Skeletal muscle satellite cell (primary cell): ENCODE data around the gene FSCN2. TPM values are rescaled to one million over a fixed set of nuclear protein-coding genes. Genes with fewer than 3 reads are reported as not detected.

Source experiments
- H3K27me3 ChIP-seq: 2 replicates; pipeline ENCODE4 v1.7.0; 2013; ENCODE audit warnings: low read length; ENCODE audit not compliant: control insufficient read depth, insufficient read depth
- H3K36me3 ChIP-seq: 2 replicates; pipeline ENCODE4 v1.7.0; 2013; ENCODE audit warnings: mild to moderate bottlenecking, control low read depth, low read length; ENCODE audit not compliant: insufficient read depth
- H3K4me1 ChIP-seq: 2 replicates; pipeline ENCODE4 v1.7.0; 2013; ENCODE audit warnings: low read length; ENCODE audit not compliant: control insufficient read depth, insufficient read depth
- H3K4me2 ChIP-seq: 2 replicates; pipeline ENCODE4 v1.7.0; 2013; ENCODE audit warnings: mild to moderate bottlenecking, low read length
- H3K4me3 ChIP-seq: 2 replicates; pipeline ENCODE4 v1.7.0; 2013; ENCODE audit warnings: low read length
- H3K9ac ChIP-seq: 2 replicates; pipeline ENCODE4 v1.7.0; 2013; ENCODE audit warnings: mild to moderate bottlenecking, low read depth, low read length, moderate library complexity
- H3K9me3 ChIP-seq: replicated peaks from 2 replicates; pipeline ENCODE4 v1.7.0; 2013; ENCODE audit warnings: mild to moderate bottlenecking, control low read depth, low read length
- total RNA-seq: library from RNA; depleted of rRNA; stranded (reverse); fragments of >200 nt; gene quantifications from 2 replicates; pipeline ENCODE4 v1.2.3, GENCODE V29; 2012; rRNA removed

Gene FSCN2
- total RNA-seq, result 0.76 and 1.3 TPM in 2 replicates

- Histone ChIP-seq H3K27me3 (peaks cover 28% of the 10 kb centered on the region), H3K4me2 (peak within 1 kb of the TSS; percentile 44), H3K9ac (no peak within 1 kb of the TSS), H3K9me3 (no peaks in the 10 kb centered on the region), H3K4me1 (peaks cover 19% of the 10 kb centered on the region), H3K4me3 (no peak within 1 kb of the TSS), H3K36me3 (no peaks in the 10 kb centered on the region)
These were observed at the start of gene FSCN2 for GRCh38 chr17:81527591-81528383. Gene FSCN2 (plus strand): TSS chr17:81528377. CDS start chr17:81528532, 155 bp downstream.

- Histone ChIP-seq H3K36me3 (no peaks in the 10 kb centered on the region), H3K4me1 (peaks cover 33% of the 10 kb centered on the region), H3K9ac (no peak overlapping the region), H3K27me3 (no peaks in the 10 kb centered on the region), H3K4me3 (no peak overlapping the region), H3K9me3 (no peaks in the 10 kb centered on the region), H3K4me2 (no peak overlapping the region)
These were observed 48.8 kb upstream of the FSCN2 start for GRCh38 chr17:81479175-81480071.

GRCh38 chr17:81480140-81481072 lies 47.8 kb upstream of the FSCN2 start:
- H3K9ac ChIP-seq, result no peak overlapping the region
- H3K4me1 ChIP-seq, result peaks cover 38% of the 10 kb centered on the region
- H3K27me3 ChIP-seq, result no peaks in the 10 kb centered on the region
- no peak overlapping the region for H3K4me3 ChIP-seq
- H3K4me2 ChIP-seq, result no peak overlapping the region
- H3K36me3 ChIP-seq, result no peaks in the 10 kb centered on the region
- H3K9me3 ChIP-seq, result no peaks in the 10 kb centered on the region

GRCh38 chr17:81481073-81481799 lies 46.9 kb upstream of the FSCN2 start:
- H3K27me3 ChIP-seq, result no peaks in the 10 kb centered on the region
- H3K4me1 ChIP-seq, result peaks cover 38% of the 10 kb centered on the region
- no peaks in the 10 kb centered on the region for H3K36me3 ChIP-seq
- H3K9me3 ChIP-seq, result no peaks in the 10 kb centered on the region
- H3K9ac ChIP-seq, result no peak overlapping the region
- H3K4me2 ChIP-seq, result peak overlapping the region; percentile 82
- peak overlapping the region; percentile 63 for H3K4me3 ChIP-seq

GRCh38 chr17:81481815-81482505 lies 46.2 kb upstream of the FSCN2 start:
- Histone ChIP-seq H3K9me3 (no peaks in the 10 kb centered on the region), H3K27me3 (no peaks in the 10 kb centered on the region), H3K4me1 (peaks cover 38% of the 10 kb centered on the region), H3K9ac (no peak overlapping the region), H3K4me3 (peak overlapping the region; percentile 63), H3K36me3 (no peaks in the 10 kb centered on the region), H3K4me2 (peak overlapping the region; percentile 82)

- no peaks in the 10 kb centered on the region for H3K9me3 ChIP-seq
- H3K36me3 ChIP-seq, result no peaks in the 10 kb centered on the region
- no peak overlapping the region for H3K9ac ChIP-seq
- no peak overlapping the region for H3K4me2 ChIP-seq
- peaks cover 41% of the 10 kb centered on the region for H3K4me1 ChIP-seq
- no peaks in the 10 kb centered on the region for H3K27me3 ChIP-seq
- H3K4me3 ChIP-seq, result no peak overlapping the region
These were observed 45.5 kb upstream of the FSCN2 start for GRCh38 chr17:81482673-81483072.

- H3K4me2 ChIP-seq, result peak overlapping the region; percentile 93
- H3K9ac ChIP-seq, result no peak overlapping the region
- no peaks in the 10 kb centered on the region for H3K27me3 ChIP-seq
- H3K36me3 ChIP-seq, result no peaks in the 10 kb centered on the region
- H3K4me1 ChIP-seq, result peaks cover 46% of the 10 kb centered on the region
- peak overlapping the region; percentile 70 for H3K4me3 ChIP-seq
- no peaks in the 10 kb centered on the region for H3K9me3 ChIP-seq
These were observed 44.9 kb upstream of the FSCN2 start for GRCh38 chr17:81483085-81483861.

- H3K4me1 ChIP-seq, result peaks cover 50% of the 10 kb centered on the region
- no peaks in the 10 kb centered on the region for H3K27me3 ChIP-seq
- no peaks in the 10 kb centered on the region for H3K36me3 ChIP-seq
- peak overlapping the region; percentile 70 for H3K4me3 ChIP-seq
- H3K9ac ChIP-seq, result no peak overlapping the region
- H3K4me2 ChIP-seq, result peak overlapping the region; percentile 93
- no peaks in the 10 kb centered on the region for H3K9me3 ChIP-seq
These were observed 44.3 kb upstream of the FSCN2 start for GRCh38 chr17:81483862-81484194.

- H3K4me1 ChIP-seq, result peaks cover 50% of the 10 kb centered on the region
- H3K4me2 ChIP-seq, result peak overlapping the region; percentile 93
- peak overlapping the region; percentile 70 for H3K4me3 ChIP-seq
- no peaks in the 10 kb centered on the region for H3K27me3 ChIP-seq
- no peaks in the 10 kb centered on the region for H3K9me3 ChIP-seq
- H3K36me3 ChIP-seq, result no peaks in the 10 kb centered on the region
- H3K9ac ChIP-seq, result peak overlapping the region; percentile 46
These were observed 43.8 kb upstream of the FSCN2 start for GRCh38 chr17:81484195-81484979.
